Gastrocnemius medialis (tissue), 4 donors: ENCODE measurements around the gene STRIT1.

Experiments
- POLR2A ChIP-seq, 2 donors: fragments of 450-650 bp; IDR thresholded peaks; one replicate each; pipeline ENCODE4 v1.6.1; 2017; ENCODE audit warnings: antibody characterized with exemption in 2 of 2, mild to moderate bottlenecking in 2 of 2, moderate library complexity in 2 of 2
- TF ChIP-seq, protein P1 (sequence below), 5 experiments: fragments of 450-650 bp in 3 of 5; fragments of 200-600 bp in 2 of 5; sonication (generic) in 2 of 5; IDR thresholded peaks in 4 of 5; conservative IDR thresholded peaks in 1 of 5; 1 replicate in 4 of 5; 2 replicates in 1 of 5; pipeline ENCODE4 v1.5.1; 2016 to 2019; ENCODE audit warnings: antibody characterized with exemption in 5 of 5, mild to moderate bottlenecking in 3 of 5, moderate library complexity in 3 of 5

GRCh38 chr3:155281912-155282311 lies 11.6 kb downstream of the STRIT1 start:
- TF ChIP-seq, protein P1, sequence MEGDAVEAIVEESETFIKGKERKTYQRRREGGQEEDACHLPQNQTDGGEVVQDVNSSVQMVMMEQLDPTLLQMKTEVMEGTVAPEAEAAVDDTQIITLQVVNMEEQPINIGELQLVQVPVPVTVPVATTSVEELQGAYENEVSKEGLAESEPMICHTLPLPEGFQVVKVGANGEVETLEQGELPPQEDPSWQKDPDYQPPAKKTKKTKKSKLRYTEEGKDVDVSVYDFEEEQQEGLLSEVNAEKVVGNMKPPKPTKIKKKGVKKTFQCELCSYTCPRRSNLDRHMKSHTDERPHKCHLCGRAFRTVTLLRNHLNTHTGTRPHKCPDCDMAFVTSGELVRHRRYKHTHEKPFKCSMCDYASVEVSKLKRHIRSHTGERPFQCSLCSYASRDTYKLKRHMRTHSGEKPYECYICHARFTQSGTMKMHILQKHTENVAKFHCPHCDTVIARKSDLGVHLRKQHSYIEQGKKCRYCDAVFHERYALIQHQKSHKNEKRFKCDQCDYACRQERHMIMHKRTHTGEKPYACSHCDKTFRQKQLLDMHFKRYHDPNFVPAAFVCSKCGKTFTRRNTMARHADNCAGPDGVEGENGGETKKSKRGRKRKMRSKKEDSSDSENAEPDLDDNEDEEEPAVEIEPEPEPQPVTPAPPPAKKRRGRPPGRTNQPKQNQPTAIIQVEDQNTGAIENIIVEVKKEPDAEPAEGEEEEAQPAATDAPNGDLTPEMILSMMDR (IDR thresholded peaks at IDR 0.05 in 4 of 5, conservative IDR thresholded peaks at IDR 0.05 in 1 of 5), result no peak
- no peak for TF ChIP-seq POLR2A (IDR thresholded peaks at IDR 0.05)
